ENCODE data around the gene OR4M1.
"Not testable (repeated sequence)": the region's sequence is repeated elsewhere in the genome, so short reads cannot be mapped to it uniquely, and the experiment has no call there.

Gene OR4M1, protein sequence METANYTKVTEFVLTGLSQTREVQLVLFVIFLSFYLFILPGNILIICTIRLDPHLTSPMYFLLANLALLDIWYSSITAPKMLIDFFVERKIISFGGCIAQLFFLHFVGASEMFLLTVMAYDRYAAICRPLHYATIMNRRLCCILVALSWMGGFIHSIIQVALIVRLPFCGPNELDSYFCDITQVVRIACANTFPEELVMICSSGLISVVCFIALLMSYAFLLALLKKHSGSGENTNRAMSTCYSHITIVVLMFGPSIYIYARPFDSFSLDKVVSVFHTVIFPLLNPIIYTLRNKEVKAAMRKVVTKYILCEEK

DNA sequence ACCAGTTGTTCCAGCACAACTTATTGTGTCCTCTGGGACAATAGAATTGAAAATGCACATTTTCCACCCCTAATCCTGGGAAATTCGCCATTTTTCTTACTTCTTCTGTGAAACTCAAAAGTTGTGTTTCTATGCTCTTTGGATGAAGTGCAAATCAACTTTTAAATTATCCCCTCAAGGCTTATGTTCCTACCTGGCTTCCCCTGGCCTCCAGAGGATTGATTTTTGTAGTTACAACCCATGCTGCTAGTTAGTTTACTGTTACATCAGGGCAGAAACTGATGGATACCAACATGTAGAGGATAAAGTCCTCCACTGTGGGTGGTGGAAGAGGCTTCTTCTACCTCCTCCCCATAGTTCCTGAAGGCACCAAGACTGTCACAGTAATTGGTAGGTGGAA, at the start of gene OR4M1:
OR4M1 (plus strand) TSS at position 301 of the 400 bp plus-strand sequence. CDS start 6,819 bp downstream, outside the sequence.
- not testable (repeated sequence) for DNase-seq (ENCODE audit: low spot score)

DNA sequence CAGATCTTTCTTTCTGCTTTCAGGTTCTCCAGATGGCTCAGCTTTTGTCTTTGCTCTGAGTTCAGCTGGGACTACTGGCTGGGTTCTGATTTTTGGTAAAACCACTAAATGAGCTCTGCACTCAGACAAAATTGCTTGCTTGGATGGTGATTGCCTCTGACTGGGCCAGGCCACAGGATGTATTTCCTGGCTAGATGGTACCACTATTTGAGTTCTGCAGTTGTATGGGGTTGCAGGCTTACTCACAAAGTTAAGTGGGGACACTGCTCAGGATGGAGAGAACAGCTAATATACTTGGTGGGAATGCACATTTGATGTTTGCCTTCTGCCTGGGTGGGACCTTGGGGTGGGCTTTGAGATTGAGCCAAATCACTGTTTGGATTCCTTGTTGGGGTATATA, 43.9 kb upstream of the OR4M1 start:
- DNase-seq (ENCODE audit: low spot score): no peak

DNA sequence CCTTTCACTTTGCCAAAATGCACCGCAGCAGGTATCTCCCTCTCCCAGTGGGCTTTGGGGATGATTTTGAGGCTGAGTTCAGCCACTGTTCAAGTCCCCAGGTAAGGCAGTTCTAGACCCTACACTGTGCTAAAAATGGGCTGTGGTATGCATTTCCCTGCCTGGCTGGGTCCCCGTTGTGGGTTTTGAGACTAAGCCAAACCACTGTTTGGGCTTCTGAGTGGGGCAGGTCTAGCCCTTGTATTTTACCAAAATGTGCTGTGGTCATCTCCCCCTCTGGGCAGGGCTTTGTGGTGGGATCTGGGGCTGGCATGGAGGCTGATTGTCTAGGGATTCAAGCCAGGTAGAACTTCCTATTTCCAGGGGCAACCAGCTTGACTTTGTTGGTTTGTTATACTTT, 43.5 kb upstream of the OR4M1 start:
- DNase-seq (ENCODE audit: low spot score): no peak

DNA sequence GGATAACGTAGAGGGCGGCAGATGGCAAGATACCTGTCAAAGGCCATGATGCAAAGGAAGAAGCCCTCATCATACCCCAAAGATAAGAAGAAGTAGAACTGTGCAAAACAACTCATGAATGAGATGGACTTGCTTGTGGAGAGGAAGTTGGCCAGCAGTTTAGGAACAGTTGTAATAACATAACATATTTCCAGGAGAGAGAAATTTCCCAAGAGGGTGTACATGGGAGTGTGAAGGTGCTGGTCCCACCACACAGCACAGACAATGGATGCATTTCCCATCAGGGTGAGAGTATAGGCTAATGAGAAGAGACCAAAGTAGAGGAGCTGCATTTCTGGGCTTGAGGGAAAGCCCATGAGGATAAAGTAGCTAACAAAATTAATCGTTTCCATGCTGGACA, 39.4 kb upstream of the OR4M1 start:
- DNase-seq (ENCODE audit: low spot score): not testable (repeated sequence)

DNA sequence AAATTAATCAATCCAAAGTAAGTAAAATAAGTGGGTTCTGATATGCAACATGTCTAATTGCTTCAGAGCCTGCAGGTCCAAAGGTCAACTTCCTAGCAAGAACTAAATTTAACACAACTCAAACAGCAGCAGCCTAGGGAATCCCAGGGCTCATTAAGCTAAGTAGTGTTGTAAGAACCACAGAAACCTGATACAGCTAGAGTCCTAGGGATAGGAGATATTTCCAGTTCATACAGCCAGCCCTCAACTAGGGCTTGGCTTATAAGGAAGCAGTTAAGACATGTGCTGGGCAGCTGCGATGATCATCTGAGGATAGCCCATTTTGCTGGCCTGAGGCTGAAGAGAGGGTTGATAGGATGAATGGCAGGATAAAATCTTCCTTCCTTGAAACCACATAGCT, 30.0 kb upstream of the OR4M1 start, which contains the start of gene OR4Q3:
OR4Q3 (plus strand) TSS at position 316 of the 400 bp plus-strand sequence.
- no peak for DNase-seq (ENCODE audit: low spot score)

DNA sequence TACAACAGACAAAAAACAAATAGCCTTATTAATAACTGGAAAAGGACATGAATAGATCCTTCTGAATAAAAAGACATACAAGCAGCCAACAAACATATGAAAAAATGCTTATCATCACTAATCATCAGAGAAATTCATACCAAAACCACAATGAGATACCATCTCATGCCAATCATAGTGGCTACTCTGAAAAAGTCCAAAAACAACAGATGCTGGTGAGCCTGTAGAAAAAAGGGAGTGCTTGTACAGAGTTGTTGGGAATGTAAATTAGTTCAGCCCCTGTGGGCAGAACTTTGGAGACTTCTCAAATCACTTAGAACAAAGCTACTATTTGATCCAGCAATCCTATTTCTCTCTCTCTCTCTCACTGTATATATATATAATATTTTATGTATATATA, 21.0 kb upstream of the OR4M1 start:
- not testable (repeated sequence) for DNase-seq (ENCODE audit: low spot score)

DNA sequence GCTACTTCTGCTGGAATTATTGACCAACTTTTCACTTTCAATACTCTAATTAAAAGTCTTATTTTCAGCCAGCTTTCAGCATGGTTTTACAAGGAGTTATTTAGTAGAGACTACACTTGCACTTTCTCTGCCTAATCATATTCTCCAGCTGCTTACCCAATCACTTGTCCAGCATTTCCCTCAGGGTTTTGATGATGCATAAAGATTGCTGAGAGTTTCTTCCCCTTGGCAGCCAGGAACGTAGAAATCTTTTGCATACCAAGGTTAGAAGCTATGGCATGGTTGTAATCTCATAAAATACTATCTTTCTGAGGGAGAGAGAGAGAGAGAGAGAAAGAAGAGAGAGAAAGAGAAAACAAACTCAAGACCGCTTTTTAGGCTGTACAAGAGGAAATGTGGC, 19.1 kb upstream of the OR4M1 start:
- no peak for DNase-seq (ENCODE audit: low spot score)

DNA sequence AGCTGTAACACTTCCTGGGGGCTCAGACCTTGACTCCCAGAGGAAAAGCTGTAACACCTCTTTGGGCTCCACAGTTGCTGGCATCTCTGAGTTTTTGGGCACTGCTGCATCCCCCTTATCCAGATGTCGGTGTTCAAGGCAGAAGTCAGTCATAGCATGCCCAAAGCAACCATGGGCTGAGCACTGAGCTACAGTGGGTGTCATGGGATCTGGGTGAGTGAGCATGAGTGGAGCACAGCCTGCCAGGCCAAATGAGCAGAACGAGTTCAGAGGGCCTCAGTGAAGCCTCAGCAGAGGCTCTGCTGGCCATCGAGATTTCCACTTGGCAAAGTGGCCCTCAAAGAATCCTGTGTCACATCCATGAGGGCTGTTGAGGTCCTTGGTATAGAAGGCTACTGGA, 1.8 kb upstream of the OR4M1 start:
- not testable (repeated sequence) for DNase-seq (ENCODE audit: low spot score)

DNA sequence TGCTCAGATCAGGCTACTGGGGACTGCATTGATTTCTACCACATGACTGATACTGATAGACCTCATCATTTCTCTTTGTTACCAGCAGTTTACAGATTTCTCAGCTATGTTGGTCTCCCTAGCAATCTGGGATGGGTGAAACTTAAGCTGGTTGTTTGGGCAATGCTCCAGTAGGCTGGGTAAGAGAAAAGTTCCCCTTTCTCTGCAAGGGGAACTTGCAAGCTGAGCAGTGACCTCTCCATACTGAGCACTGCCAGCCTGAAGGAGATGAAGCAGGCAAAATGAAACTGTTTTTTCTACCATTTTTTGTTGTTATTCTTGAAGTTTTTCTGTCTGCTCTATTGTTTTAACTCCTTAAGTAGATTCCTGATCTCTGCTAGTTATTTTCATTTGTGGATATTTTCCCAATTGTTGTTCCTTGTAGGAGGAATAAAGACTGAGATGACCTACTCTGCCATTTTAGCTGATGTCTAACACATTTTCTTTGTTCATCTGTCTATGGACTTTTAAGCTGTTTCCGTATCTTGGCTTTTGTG, 1.3 kb upstream of the OR4M1 start:
- peak; percentile 57 for DNase-seq (ENCODE audit: low spot score)

DNA sequence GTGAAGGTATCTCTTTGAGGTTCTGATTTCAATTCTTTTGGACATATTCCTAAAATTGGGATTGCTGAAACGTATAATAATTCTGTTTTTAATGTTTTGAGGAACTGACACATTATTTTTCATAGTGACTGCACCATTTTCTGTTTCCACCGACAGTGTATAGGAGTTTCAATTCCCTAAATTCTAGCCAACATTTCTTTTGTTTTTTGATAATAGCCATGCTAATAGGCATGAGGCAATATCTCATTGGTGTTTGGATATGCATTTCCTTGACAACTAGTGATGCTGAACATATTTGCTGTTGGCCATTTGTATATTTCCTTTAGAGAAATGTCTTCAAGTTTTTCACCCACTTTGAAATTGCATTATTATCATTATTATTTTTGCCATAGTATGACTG, 850 bp upstream of the OR4M1 start:
- DNase-seq (ENCODE audit: low spot score): not testable (repeated sequence)

DNA sequence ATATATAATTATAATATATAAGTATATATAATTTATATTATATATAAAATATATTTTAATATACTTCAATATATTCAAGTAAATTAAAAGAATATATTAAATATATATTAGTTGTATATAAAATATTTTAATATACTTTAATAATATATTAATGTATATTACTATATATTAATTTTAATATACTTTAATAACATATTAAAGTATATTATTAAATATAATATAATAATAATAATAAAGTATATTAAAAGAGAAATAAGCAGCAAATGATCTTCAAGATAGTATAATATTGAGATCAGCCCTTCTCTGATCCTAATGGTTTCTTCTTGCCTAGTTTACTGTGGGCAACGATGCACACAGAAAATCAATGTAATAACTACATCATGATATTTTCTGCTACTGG, 2.3 kb downstream of the OR4M1 start:
- DNase-seq (ENCODE audit: low spot score): no peak

DNA sequence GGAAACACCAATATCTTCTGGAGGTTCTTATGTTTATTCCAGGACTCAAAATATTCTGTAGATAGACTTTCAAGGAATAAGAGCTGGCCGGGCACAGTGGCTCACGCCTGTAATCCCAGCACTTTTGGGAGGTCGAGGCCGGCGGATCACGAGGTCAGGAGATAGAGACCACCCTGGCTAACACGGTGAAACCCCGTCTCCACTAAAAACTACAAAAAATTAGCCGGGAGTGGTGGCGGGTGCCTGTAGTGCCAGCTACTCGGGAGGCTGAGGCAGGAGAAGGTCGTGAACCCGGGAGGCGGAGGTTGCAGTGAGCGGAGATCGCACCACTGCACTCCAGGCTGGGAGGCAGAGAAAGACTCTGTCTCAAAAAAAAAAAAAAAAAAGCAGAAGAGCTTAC, 12.5 kb downstream of the OR4M1 start:
- not testable (repeated sequence) for DNase-seq (ENCODE audit: low spot score)

DNA sequence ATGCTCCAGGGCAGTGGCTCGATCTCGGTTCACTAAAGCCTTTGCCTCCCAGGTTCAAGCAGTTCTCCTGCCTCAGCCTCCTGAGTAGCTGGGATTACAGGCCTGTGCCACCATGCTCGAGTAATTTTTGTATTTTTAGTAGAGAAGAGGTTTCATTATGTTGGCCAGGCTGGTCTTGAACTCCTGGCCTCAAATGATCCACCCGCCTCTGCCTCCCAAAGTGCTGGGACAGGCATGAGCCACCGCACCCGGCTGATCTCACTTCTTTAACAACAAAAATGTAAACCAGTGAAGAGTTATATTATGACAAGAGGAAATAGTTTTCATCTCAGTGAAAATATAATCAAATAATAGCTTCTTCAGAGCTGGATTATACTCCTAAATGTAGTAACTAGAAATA, 14.0 kb downstream of the OR4M1 start:
- not testable (repeated sequence) for DNase-seq (ENCODE audit: low spot score)

DNA sequence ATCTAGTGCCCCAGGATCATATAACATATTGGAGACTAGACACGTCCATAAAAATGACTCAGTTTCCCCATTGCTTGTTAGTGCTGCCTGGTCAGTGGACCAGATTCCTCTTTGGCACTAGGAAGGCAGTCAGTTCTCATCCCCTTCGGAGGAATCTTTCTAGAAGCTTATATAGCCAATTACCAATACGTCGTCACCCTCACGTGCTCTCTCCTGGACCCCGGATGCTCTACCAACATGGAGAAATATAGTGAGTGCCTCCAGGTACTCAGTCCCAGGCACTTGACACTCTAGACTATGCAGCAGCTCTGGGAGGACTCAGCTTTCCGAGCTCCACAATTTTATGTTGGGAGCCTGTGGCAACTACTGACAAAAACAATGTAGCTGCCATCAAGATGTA, 14.8 kb downstream of the OR4M1 start:
- DNase-seq (ENCODE audit: low spot score): not testable (repeated sequence)

DNA sequence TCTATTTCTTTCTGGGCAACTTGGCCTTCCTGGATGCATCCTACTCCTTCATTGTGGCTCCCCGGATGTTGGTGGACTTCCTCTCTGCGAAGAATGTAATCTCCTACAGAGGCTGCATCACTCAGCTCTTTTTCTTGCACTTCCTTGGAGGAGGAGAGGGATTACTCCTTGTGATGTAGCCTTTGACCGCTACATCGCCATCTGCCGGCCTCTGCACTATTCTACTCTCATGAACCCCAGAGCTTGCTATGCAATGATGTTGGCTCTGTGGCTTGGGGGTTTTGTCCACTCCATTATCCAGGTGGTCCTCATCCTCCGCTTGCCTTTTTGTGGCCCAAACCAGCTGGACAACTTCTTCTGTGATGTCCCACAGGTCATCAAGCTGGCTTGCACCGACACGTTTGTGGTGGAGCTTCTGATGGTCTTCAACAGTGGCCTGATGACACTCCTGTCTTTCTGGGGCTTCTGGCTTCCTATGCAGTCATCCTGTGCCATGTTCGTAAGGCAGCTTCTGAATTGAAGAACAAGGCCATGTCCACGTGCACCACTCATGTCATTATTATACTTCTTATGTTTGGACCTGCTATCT, 23.3 kb downstream of the OR4M1 start:
- not testable (repeated sequence) for DNase-seq (ENCODE audit: low spot score)

DNA sequence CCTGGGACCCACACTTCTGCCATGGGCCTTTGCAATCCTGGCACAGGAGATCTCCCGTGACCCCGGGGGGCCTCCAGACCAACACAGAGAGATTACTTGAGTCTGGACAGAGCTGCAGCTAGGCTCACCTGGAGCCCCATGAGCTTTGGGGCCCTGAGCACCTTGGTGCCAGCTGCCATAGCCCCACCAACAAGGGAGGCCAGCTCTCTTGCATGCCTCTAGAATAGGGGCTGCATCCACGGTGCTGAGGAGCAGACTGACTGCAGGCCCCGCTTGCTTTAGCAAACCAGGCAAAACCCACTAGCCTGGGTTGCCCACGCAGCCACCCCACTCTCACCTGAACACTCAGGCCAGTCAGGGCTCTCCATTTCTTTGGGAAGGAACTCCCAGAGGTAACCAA, 26.6 kb downstream of the OR4M1 start:
- no peak for DNase-seq (ENCODE audit: low spot score)

DNA sequence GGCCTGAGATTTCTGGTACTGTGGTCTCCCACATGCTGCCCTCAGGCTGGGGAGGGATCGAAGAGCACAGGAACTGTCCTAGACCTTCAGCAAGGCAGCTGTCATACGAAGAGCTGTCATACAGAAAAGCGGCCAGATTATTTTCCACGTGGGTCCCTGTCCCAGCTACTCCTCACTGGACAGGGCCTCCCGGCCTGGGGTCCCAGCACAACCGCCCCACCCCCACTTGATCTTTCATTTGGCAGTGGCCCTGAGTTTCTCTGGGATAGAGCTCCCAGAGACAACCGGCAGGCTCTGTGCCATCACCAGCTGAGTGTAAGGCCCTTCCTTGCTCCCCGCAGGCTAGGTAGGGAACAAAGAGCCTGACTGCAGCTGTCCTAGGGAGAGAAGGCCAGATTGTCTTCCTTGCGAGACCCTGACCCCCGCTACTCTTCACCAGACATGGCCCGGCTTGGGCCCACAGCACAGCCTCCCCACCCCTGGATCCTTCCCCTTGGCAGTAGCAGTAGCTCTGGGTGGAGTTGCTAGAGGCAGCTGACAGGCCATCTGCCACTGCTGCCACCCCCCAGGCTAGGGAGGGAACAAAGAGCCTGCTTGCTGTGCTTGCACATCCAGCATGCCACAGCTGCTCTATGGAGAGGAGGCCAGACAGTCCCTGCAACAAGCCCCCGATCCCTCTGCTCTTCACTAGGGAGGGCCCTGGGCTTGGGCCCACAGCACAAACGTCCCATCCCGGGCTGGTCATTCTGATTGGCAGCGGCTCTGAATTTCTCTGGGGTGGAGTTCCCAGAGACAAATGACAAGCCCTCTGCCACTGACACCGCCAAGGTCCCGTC, 27.2 kb downstream of the OR4M1 start:
- peak; percentile 97 for DNase-seq (ENCODE audit: low spot score)

DNA sequence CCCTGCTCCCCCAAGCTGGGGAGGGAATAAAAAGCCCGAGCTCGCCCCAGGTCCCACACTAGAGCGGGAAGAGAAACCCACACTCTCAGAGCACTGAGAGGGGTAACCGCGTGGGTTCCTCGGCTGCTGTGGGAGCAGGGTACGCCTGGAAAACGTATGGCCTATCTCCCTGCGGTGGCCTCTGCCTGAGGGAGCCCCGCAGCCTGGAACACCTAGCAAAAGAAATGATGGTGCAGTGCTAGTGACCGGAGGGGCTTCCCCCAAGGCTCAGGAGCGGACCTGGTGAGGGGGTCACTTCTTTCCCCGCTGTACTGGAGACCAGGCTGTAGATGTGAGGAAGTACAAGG, 27.8 kb downstream of the OR4M1 start:
- DNase-seq (ENCODE audit: low spot score): peak; percentile 37

DNA sequence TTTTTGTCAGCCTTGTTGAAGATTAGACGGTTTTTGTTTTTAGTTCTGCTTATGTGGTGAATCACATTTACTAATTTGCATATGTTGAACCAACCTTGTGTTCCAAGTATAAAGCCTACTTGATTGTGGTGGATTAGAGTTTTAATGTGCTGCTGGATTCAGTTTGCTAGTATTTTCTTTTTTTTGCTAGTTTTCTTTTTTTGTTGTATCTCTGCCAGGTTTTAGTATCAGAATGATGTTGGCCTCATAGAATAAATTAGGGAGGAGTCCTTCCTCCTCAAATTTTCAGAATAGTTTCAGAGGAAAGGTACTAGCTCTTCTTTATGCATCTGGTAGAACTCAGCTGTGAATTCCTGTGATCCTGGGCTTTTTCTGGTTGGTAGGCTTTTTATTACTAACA, 30.2 kb downstream of the OR4M1 start, which contains the start of gene OR4N2:
OR4N2 (plus strand) TSS at position 301 of the 400 bp plus-strand sequence. CDS start 23,679 bp downstream, outside the sequence.
- DNase-seq (ENCODE audit: low spot score): not testable (repeated sequence)

DNA sequence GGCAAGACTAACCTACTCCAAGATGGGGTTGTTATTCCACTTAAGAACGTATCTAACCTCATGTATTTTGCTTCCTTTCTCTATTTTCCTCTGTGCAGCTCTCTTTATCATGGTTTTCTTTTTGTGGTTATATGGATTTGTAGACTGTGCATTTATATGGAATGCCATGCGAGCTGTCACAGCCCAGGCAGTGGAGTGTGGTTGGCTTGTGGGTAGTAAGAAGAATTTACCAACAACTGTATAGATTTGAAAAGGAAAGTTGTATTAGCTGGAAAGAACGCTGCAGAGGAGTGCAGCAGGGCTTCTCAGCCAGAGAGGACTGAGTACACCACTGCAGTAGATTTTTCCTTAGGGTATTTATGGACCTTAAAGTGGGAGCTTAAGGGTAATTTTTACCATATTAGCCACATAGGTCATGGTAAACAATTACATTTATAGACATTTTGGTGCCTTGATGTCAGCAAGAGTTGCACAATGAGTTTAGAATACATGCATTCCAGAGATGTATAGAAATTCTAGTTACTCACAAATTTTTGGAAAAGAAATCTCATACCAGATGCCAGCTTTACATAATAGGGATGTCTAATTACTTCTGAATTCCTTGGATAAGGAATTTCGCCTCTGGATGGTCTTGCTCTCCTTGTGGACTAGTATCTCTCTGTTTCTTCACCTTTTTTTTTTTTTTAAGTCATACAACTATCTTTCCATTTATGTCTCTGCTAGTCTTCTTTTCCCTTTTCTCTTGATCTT, 40.0 kb downstream of the OR4M1 start:
- not testable (repeated sequence) for DNase-seq (ENCODE audit: low spot score)

DNA sequence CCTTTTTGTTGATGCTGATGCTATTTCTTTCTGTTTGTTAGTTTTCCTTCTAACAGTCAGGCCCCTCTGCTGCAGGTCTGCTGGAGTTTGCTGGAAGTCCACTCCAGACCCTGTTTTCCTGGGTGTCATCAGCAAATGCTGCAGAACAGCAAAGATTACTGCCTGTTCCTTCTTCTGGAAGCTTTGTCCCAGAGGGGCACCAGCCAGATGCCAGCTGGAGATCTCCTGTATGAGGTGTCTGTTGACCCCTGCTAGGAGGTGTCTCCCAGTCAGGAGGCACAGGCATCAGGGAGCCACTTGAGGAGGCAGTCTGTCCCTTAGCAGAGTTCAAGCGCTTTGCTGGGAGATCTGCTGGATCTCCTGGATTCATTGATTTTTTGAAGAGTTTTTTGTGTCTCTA, 46.6 kb downstream of the OR4M1 start:
- not testable (repeated sequence) for DNase-seq (ENCODE audit: low spot score)

DNA sequence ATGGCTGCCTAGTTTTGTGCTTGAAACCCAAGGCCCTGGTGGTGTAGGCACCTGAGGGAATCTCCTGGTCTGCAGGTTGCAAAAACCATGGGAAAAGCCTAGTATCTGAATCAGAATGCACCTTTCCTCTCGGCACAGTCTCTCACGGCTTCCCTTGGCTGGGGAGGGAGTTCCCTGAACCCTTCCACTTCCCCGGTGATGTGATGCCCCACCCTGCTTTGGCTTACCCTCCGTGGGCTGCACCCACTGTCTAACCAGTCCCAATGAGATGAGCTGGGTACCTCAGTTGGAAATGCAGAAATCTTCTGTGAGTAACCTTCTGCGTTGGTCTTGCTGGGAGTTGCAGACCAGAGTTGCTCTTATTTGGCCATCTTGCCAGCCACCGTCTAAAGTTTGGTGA, 47.7 kb downstream of the OR4M1 start:
- DNase-seq (ENCODE audit: low spot score): not testable (repeated sequence)

Measured in pons (tissue), 1 donor.